Natural killer cell (primary cell): ENCODE results near the gene RASL11A. TPM values are rescaled to one million over a fixed set of nuclear protein-coding genes. Genes with fewer than 3 reads are reported as not detected.
"Not testable (repeated sequence)": the region's sequence is repeated elsewhere in the genome, so short reads cannot be mapped to it uniquely, and the experiment has no call there.

Experiments used
- ATAC-seq, 3 donors: fragments of 150-1000 bp in 2 of 3; fragments of 200-7000 bp in 1 of 3; cut with Tn5 transposase; 1 replicate in 1 of 3; 2 replicates in 2 of 3; pipeline ENCODE4 v1.10.0; 2021; ENCODE audit warnings: mild to moderate bottlenecking in 2 of 3, moderate library complexity in 2 of 3
- DNase-seq, 2 donors: peaks; one replicate each; pipeline versions ENCODE4 v3.0.0 to v3.0.0-alpha.2; 2013 to 2021; ENCODE audit warnings: mixed read lengths in 1 of 2
- H3K27ac ChIP-seq: one replicate; pipeline ENCODE4 v1.5.1; 2013; ENCODE audit warnings: mild to moderate bottlenecking, low read length
- H3K27me3 ChIP-seq: one replicate; pipeline ENCODE4 v1.6.1; 2013; ENCODE audit warnings: low read length; ENCODE audit not compliant: control insufficient read depth, insufficient read depth
- H3K36me3 ChIP-seq: one replicate; pipeline ENCODE4 v1.6.1; 2013; ENCODE audit warnings: low read length; ENCODE audit not compliant: control insufficient read depth, insufficient read depth
- H3K4me1 ChIP-seq: one replicate; pipeline ENCODE4 v1.6.1; 2013; ENCODE audit warnings: low read length; ENCODE audit not compliant: control insufficient read depth, insufficient read depth
- H3K4me3 ChIP-seq: one replicate; pipeline ENCODE4 v1.5.1; 2013; ENCODE audit warnings: low read length
- H3K9me3 ChIP-seq: one replicate; pipeline ENCODE4 v1.6.1; 2013; ENCODE audit warnings: low read length; ENCODE audit not compliant: control insufficient read depth, insufficient read depth
- H3K27ac Mint-ChIP-seq, 2 donors: one replicate each; pipeline ENCODE4 v1.8.0; 2022; ENCODE audit warnings: mild to moderate bottlenecking in 2 of 2, mixed read lengths in 2 of 2, moderate library complexity in 1 of 2
- H3K27me3 Mint-ChIP-seq, 2 donors: one replicate each; pipeline ENCODE4 v1.8.0; 2022; ENCODE audit warnings: low read depth in 2 of 2, mixed read lengths in 2 of 2
- H3K36me3 Mint-ChIP-seq: one replicate; pipeline ENCODE4 v1.8.0; 2022; ENCODE audit warnings: mixed read lengths
- H3K4me1 Mint-ChIP-seq, 2 donors: one replicate each; pipeline ENCODE4 v1.8.0; 2022; ENCODE audit warnings: mixed read lengths in 2 of 2
- H3K4me3 Mint-ChIP-seq: one replicate; pipeline ENCODE4 v1.8.0; 2022; ENCODE audit warnings: mild to moderate bottlenecking, moderate library complexity, mixed read lengths
- H3K9me3 Mint-ChIP-seq, 2 donors: one replicate each; pipeline ENCODE4 v1.8.0; 2022; ENCODE audit warnings: mixed read lengths in 2 of 2
- WGBS: methylation state at CpG from one replicate; pipeline ENCODE4 v1.1.7; 2013; ENCODE audit warnings: missing lambda C conversion rate; ENCODE audit not compliant: insufficient coverage; 5-methylcytosine and 5-hydroxymethylcytosine counted together
- intact Hi-C: fragments of 100-400 bp; cut with micrococcal nuclease; formaldehyde crosslinking; loops from one replicate; pipeline ENCODE4 v1.14.2; 2022
- total RNA-seq, 4 donors: library from RNA; stranded (reverse); fragments of 120-200 nt in 1 of 4; gene quantifications; one replicate each; pipeline versions ENCODE4 v1.2.3 to v1.2.4, GENCODE V29; 2013 to 2022
- TF ChIP-seq, protein P1 (sequence below): fragments of 200-600 bp; IDR thresholded peaks from one replicate; pipeline ENCODE4 v1.8.0; 2022; ENCODE audit warnings: antibody characterized with exemption

Gene RASL11A
- total RNA-seq, 3 donors from 2014 or later (not counting 1 experiment from before 2014, with no cell fraction given) = 0.70 to 2.0 (median 1.4) TPM

DNA sequence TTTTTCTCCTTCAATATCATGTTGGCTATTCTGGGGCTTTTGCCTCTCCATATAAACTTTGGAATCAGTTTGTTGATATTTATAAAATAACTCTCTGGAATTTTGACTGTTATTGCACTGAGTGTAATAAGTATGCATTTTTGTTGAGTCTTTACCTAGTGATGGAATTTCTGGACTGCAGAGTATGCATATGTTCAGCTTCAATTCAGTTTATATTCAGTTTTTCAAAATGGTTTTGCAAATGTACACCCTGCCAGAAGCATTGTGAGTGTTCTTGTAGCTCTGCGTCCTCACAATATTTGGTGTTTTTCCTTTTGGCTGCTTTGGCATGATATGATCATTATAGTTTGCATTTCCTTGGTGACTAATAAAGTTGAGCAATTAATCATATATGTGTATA, 43.1 kb downstream of the RASL11A start:
- WGBS = 100% methylated on average over 1 of the region's 1 CpG
- no peaks in the 10 kb centered on the region for H3K36me3 ChIP-seq
- DNase-seq = no peak
- Mint-ChIP-seq H3K9me3 (no peaks in the 10 kb centered on the region), H3K27me3 (peaks cover 14 to 33% of the 10 kb centered on the region in 2 donors), H3K4me3 (no peak overlapping the region), H3K36me3 (no peaks in the 10 kb centered on the region), H3K27ac (no peak overlapping the region), H3K4me1 (no peaks in the 10 kb centered on the region)
- TF ChIP-seq, protein P1, sequence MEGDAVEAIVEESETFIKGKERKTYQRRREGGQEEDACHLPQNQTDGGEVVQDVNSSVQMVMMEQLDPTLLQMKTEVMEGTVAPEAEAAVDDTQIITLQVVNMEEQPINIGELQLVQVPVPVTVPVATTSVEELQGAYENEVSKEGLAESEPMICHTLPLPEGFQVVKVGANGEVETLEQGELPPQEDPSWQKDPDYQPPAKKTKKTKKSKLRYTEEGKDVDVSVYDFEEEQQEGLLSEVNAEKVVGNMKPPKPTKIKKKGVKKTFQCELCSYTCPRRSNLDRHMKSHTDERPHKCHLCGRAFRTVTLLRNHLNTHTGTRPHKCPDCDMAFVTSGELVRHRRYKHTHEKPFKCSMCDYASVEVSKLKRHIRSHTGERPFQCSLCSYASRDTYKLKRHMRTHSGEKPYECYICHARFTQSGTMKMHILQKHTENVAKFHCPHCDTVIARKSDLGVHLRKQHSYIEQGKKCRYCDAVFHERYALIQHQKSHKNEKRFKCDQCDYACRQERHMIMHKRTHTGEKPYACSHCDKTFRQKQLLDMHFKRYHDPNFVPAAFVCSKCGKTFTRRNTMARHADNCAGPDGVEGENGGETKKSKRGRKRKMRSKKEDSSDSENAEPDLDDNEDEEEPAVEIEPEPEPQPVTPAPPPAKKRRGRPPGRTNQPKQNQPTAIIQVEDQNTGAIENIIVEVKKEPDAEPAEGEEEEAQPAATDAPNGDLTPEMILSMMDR = no peak
- no peaks in the 10 kb centered on the region for H3K9me3 ChIP-seq
- no peaks in the 10 kb centered on the region for H3K4me1 ChIP-seq
- no peak for ATAC-seq
- no peak overlapping the region for H3K4me3 ChIP-seq
- intact Hi-C loops = no loop called here
- no peaks in the 10 kb centered on the region for H3K27me3 ChIP-seq
- H3K27ac ChIP-seq = no peak overlapping the region

DNA sequence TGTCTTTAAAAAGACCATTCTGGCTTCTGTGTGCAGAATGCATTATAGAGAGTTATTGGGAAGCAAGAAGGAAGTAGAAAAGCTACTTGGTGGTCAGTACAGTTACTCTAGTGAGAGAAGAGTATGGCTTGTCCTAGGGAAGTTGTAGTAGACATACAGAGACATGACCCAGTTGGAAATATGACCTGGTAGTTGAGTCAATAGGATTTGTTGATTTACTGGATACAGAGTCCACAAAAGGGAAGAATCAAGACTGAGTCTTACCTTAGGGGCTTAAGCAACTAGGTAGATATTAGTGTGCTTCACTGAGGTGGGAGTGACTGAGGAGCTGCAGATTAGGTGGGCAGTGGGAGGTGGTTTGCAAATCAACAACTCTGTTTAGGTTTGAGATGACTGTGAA, 48.8 kb downstream of the RASL11A start:
- Histone ChIP-seq H3K4me3 (no peak overlapping the region), H3K27ac (no peak overlapping the region), H3K36me3 (no peaks in the 10 kb centered on the region), H3K9me3 (no peaks in the 10 kb centered on the region), H3K27me3 (no peaks in the 10 kb centered on the region), H3K4me1 (no peaks in the 10 kb centered on the region)
- Mint-ChIP-seq H3K36me3 (no peaks in the 10 kb centered on the region), H3K4me1 (no peaks in the 10 kb centered on the region), H3K9me3 (no peaks in the 10 kb centered on the region), H3K27ac (no peak overlapping the region), H3K27me3 (peaks cover 33 to 48% of the 10 kb centered on the region in 2 donors), H3K4me3 (no peak overlapping the region)
- DNase-seq (no peak), ATAC-seq (no peak)
- TF ChIP-seq, protein P1 = no peak
- intact Hi-C loops = no loop called here

- Histone ChIP-seq H3K4me1 (no peaks in the 10 kb centered on the region), H3K4me3 (no peak overlapping the region), H3K27me3 (no peaks in the 10 kb centered on the region), H3K27ac (no peak overlapping the region), H3K9me3 (no peaks in the 10 kb centered on the region), H3K36me3 (no peaks in the 10 kb centered on the region)
- no peak for ATAC-seq
- H3K27ac Mint-ChIP-seq = no peak overlapping the region
- no peak for DNase-seq
- intact Hi-C loops = no loop called here
- H3K4me1 Mint-ChIP-seq = no peaks in the 10 kb centered on the region
- WGBS = 63% methylated on average over 6 of the region's 8 CpGs
- H3K36me3 Mint-ChIP-seq = no peaks in the 10 kb centered on the region
- no peaks in the 10 kb centered on the region for H3K9me3 Mint-ChIP-seq
- TF ChIP-seq, protein P1 = no peak
- H3K27me3 Mint-ChIP-seq = peaks cover 26 to 35% of the 10 kb centered on the region in 2 donors
- H3K4me3 Mint-ChIP-seq = no peak overlapping the region
These were observed 51.1 kb downstream of the RASL11A start for GRCh38 chr13:27321468-27322431.

DNA sequence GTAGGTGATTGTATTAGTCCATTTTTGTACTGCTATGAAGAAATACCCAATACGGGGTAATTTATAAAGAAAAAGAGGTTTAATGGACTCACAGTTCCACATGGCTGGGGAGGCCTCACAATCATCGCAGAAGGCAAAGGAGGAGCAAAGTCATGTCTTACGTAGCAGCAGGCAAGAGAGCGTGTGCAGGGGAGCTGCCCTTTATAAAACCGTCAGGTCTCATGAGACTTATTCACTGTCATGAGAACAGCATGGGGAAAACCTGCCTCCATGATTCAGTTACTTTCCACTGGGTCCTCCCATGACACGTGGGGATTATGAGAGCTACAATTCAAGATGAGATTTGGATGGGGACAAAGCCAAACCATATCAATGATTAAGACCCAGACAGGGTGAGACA, 51.8 kb downstream of the RASL11A start:
- H3K4me1 Mint-ChIP-seq, ATAC-seq, DNase-seq, H3K27me3 ChIP-seq, H3K27ac Mint-ChIP-seq, H3K4me3 ChIP-seq, H3K36me3 Mint-ChIP-seq, intact Hi-C loops, H3K9me3 ChIP-seq, H3K9me3 Mint-ChIP-seq, H3K4me1 ChIP-seq, H3K4me3 Mint-ChIP-seq, H3K27ac ChIP-seq, H3K36me3 ChIP-seq: not testable (repeated sequence)
- 83% methylated on average over 6 of the region's 6 CpGs for WGBS
- H3K27me3 Mint-ChIP-seq = peaks cover 24 to 31% of the 10 kb centered on the region in 2 donors

Other genes starting within 250 kb of the RASL11A start
- 10 to 100 TPM; 44.3 to 55.3 (median 50.9) TPM for gene USP12, start 99.0 kb upstream of the RASL11A start, total RNA-seq
- gene RPL21, start 19.3 kb upstream of the RASL11A start, total RNA-seq = 1,000 to 10,000 TPM in 2 of 3 donors, 100 to 1,000 TPM in 1; 969 to 1,229 (median 1,130) TPM
- 100 to 1,000 TPM; 129 to 132 (median 130) TPM for gene GTF3A, start 153.8 kb downstream of the RASL11A start, total RNA-seq
- 10 to 100 TPM; 30.2 to 56.6 (median 36.8) TPM for gene MTIF3, start 179.7 kb downstream of the RASL11A start, total RNA-seq